Fibroblast of skin of left biceps (primary cell): ENCODE data around the gene TFEB.

Source experiments
- DNase-seq, 2 experiments: peaks; one replicate each; pipeline ENCODE4 v3.0.0-alpha.2; 2013; ENCODE audit warnings: low read depth in 2 of 2

TFEB gene

DNA sequence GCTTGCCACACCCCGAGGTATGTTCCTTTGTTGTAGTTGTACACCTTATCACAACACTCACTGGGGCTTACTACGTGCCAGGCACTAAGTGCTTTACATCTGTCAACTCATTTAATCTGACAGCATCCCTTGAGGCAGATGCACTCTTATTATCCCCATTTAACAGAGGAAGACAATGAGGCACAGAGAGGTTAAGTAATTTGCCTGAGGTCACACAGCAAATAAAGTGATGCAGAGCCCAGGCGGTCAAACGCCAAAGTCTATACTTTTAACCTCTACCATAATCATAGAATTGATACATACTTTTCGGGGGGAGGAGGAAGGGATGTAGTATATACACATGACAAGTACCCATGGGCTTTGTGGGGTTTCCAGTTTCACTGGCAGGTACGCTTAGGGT lies 59.4 kb downstream of the TFEB start:
- DNase-seq, result no peak

DNA sequence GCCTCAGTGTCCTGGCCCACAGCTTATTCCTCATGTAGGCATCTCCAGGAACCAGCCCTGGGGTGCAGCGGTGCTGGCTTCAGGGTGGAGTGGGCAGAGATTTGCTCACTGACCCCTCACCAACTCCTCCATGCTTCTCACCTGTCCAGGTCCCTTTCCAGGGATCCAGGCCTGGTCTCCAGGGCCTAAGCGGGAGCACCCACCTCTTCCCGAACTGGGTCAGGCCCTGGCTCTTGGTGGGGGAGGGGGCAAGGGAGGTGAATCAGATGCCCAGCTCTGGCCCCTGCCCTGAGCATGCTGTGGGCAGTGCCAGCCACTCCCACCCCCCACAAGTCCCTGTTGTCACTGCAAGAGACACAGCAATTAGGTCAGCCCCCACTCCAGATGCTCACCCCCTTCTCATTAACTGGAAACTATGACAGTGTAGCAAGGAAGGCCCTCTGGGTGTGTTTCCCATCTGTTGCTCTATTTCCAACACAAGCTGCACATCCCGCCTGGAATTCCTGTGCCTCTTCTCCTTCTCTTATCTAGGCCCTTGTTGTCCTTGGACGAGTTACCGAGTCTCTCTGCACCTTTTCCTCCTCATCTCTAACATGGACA lies 60.1 kb downstream of the TFEB start:
- no peak for DNase-seq

DNA sequence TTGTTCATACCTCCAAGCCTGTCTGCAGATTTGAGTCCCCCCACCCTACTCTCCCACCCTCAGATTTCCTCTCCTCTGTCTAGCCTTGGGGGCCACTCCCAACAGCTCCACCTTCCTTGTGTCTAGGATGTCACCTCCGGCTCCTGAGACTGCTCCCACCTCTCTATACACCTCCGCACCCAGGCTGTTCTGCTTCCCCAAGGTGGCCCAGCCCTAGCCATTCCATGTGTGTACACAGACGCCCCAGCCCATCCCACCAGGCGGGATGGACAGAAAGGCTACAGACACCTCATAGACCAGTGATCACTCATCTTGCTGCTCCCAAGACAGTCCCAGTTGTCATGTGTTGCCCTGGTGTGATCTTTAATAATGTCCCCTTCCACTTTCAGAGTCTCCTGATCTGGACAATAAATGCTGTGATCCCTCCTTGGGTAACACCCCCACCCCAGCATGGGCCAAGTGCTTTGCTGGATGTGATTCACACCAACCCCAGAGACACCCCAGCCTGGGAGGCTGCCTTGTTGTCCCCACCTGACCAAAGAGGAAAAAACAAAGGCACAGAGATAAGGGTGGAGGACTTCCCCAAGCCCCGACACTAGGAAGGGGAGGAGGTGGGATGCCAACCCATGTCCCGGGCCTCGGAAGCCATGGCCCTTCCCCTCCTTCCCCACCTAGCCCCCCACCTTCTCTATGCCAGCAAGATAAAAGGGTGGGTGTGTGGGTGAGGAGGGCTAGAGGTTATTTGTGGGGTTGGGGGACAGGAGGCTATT lies 61.0 kb downstream of the TFEB start:
- no peak for DNase-seq

DNA sequence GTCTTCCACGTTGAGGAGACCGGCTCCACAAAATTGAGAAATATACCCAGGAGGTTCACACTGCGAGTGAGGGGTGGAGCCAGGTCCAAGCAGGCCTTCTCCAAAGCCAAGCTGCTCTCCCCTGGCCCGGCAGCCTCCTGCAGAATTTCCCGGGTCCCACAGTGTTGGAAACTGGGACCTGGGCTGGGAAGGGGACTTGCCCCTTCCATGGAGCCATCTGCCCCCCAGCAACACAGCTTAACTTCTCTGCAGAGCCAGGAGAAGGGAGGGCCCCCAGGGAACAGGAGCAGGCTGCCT lies 61.8 kb downstream of the TFEB start:
- no peak for DNase-seq

DNA sequence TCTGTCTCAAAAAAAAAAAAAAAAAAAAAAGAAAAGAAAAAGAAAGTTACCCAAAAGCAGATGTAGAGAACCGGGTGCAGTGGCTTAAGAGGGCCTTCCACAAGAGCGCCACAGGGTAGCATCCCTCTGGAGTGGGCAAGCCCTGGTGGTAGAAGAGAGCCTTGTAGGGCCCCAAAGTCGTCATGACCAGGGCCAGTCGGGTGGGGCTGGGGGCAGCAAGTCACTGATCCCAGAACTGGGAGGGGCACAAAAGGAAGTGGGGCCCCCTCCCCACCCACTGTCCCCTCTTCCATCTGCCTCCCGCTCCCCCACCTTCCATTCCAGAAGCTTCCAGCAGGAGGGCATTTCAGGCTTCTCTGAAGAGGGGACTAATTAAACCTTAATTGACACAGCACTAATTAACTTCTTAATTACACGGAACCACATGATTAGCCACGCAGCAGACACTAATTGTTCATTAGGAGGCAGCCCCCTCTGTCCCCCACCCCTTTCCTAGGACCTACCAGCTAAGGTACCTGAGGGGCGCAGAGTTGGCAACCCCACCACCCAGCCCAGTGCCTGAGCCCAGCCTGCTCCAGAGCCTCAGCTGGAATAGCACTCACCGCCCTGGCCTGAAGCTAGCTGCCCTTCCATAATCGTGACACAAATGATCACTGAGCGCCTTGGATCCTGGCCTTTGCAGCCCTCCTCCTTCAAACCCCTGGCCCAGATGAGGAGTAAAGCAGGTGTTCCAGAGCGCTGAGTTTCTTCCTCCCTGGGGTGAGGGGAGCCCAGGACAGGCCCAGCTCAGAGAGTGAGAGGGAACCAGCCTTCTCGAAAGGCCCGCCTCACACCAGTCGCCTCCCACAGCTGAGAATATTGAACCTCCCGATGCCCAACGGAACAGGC lies 62.3 kb downstream of the TFEB start:
- no peak for DNase-seq

DNA sequence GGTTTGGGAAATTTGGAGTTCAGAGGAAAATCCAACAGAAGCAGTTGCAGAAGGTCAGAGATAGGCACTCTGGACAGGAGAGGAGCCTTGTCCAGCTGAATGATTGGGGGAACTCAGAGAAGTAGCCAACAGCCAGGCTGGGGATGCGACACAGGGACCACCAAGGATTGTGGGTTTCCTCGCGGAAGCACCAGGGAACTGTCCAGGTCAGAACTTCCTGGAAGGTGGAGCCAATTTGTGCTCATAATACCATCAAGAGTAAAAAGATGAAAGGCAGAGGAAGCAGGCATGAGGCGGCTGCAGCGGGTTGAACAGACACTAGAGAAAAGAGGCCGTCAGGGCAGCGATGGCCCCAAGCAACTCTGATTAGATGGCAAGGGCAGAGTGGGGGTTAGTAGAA lies 63.4 kb downstream of the TFEB start:
- DNase-seq, result no peak

DNA sequence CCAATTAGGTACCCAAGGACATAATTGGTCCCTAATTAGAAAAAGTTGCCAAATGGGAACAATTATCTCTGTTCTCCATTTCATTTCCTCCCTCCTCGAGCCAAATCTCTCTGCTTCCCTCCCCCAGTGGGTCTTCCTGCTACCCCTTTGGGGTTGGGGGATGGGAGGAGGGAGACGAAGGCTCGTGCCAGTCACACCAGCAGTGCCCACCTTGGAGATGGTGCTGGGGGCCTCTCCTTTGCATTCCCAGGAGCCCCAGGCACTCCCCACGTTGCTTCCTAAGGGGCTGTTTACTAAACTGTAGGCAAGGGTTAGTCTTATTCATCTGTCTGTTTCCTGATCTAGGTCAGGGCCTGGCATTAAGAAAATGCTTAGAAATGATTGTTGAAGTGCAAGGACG lies 64.0 kb downstream of the TFEB start:
- no peak for DNase-seq

DNA sequence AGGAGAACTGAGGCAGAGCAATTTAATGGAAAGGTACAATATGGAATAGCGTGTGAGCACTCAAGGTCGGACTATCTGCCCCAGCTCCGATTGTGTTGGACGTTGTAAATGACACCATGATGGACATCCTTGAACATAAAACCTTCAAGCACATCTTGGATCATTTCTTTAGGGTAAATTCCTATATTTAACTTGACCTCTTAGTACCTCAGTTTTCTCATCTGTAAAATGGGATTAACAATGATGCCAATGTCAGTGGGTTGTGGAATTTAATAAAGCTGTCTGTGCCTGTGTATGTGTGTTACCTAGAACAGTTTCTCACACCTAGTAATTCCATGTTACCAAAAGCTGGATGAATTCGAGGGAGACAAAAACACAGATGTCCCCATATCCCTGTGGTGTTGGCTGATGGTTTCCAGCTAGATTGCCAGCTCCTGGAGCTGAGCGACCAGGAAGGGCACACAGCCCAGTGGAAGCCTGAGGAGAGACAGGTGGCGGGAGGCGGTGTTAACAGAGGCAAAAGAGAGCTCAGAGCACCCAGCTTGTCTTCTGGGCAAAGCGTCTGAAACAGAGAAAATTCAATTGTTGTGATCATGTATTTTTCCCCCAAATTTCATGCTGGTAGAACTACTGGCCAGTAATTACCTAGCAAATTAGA lies 64.6 kb downstream of the TFEB start:
- no peak for DNase-seq

DNA sequence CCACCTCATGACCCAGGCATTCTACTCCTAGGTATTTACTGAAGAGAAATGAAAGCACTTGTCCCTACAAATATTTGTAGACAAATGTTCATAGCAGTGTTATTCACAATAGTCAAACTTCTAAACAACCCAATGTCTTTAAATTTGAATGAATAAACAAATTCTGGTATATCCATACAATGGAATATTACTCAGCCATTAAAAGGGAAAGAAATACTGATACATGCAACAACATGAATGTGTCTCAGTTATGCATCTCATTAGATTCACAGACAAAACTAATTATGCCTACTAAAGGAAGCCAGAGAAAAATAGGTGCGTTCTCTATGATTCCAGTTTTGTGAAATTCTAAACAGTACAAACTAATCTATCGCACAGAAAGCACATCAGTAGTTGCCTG lies 66.4 kb downstream of the TFEB start:
- DNase-seq, result no peak

DNA sequence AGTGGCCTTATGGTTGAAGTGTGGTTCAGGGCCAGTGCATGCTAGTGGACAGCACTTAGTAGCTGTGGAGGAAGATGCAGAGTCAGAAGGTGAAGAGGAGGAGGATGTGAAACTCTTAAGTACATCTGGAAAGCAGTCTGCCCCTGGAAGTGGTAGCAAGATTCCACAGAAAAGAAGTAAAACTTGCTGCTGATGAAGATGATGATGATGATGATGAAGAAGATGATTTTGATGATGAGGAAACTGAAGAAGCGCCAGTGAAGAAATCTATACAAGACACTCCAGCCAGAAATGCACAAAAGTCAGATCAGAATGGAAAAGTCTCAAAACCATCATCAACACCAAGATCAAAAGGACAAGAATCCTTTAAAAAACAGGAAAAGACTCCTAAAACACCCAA lies 68.2 kb downstream of the TFEB start:
- DNase-seq, result no peak

DNA sequence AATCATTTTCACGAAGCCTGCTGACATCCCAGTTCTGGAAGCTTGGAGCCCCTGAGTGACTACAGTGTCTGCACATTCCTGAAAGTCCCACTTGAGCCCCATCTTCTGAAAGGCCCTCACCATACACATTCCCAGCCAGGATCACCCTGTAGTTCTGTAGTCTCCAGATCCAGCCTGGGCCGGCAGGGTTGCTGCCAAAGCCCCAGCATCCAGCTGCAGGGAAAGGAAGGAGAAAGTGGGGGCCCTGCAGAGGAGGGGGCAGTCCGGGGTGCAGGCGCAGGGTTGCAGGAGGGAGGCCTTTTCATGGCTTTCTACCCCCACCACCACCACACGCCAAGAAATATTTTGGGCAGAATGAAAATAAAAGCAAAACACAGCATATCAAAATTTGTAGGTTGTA lies 71.1 kb downstream of the TFEB start:
- no peak for DNase-seq

DNA sequence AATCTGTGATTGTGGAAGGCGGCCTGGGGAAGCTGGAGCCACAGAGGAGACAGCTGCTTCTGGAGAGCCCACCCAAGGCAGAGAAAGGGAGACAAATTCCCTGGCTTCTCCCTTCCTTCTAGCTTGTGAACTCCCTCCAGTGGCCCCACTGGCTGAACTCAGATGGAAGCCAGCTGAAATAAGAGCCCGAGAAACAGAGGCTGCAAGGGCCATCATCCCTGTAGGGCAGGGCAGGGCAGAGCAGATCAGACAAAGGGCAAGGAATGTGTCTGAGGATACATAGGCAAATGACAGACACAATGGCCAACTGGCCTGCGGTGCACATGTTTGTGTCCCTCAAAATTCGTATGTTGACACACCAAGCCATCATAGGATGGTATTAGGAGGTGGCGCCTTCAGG lies 71.8 kb downstream of the TFEB start:
- DNase-seq, result no peak

DNA sequence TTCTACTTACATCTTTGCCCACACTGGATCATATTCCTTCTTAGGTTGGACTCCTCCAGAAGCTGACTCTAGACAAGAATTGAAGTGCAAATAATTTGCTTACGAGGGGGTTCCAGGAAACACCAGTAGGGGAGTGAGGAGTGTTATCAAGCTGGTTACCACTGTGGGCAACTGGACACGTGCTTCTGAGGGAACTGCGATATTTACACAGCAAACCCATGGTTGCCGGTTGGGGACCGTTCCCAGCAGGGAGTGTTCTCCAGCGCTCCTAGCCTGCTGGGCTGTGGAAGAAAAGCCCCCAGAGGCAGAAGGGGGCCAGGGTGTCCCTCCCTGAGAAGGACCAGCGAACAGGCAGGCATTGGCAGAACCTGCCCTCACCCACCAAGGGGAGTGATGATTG lies 75.5 kb downstream of the TFEB start:
- no peak for DNase-seq

DNA sequence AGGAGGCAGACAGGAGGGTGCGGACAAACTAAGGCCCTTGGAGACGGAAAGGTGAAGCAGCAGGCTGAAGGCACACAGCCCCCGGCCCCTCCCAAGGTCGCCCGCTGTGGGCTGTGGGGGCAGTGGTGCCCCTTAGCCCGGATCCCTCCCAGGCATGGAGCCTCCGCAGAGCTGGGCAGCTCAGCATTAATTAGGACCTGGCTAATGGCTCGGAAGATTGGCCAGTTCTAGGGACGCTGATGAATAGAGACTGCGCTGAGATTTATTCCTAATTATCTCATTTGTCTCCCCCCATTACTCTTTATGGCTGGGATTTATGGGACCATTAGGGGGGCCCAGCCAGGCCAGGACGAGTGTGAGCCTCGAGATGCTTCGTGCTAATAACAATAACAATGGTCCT lies 76.8 kb downstream of the TFEB start:
- no peak for DNase-seq

DNA sequence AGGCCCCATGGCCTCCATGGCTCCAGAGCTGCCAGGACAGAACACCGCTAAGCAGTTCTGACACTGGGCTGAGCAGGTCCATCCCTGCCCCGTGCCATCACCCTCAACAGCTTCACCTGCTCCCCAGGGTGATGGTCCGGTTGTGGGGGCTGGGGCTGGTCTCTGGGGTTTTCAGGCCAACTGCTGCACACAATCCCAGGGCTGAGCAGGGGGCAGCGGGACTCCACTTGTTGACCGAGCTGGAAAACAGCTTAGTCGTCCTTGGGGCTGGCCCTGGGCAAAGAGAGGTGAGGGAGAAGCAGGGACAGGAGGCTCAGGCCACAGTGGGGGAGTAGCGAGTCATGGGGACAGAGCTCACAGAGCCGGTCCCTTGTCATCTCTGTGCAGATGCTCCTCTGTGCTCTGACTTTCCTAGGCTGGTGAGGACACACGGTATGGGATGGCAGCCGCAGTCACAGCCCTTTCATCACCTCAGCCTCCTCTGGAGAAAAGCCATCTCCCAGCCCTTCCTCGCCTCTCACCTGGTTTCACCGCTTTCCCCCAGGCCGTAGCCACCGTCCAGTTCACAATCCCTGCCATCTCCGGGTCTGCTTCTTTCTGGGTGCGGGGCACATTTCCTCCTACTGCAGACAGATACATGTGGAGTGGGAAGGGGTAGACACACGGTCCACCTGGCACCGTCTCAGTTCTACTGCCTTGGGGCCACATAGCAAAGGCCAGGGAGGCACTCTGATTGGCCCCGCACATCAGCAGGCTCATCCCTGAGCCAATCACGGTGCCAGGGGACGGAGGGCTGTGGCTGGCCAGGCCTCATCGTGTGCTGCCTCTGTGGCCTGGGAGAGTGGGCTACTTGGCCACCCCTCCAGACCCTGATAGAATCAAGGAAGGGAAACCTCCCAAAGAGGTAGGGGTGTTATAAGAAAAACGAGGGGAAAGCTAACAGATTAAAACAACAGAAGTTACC lies 78.0 kb downstream of the TFEB start:
- no peak for DNase-seq

DNA sequence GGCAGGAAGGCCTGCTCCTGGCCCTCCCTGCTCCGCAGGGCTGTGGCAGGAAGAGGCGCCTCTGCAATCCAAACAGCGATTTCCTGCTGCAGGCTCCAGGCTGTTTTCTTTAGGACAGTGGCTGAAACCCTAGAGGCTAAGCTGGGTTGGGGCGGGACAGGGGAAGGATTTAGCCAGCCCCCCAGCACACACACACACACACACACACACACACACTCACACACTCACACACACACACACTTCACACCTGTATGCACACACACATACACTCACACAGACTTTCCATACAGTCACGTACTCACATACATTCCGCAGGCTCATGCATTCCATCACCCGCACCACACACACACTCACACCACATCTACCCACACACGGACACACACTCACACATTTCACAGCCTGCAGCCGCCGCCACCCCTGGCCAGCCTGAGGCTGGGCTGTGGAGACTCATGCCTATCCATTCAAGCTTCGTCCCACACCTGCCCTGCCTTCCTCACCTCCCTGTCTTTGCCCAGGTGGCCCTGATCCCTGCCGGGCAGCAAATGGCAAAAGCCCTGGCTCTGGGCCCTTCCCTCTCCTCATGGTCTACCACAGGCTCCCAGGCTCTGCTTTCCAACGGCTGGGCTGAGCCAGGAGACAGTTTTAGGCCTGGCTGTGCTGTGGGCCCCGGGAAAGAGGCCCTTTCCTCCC lies 79.3 kb downstream of the TFEB start:
- DNase-seq, result peak in 1 of 2 experiments; percentile 38

DNA sequence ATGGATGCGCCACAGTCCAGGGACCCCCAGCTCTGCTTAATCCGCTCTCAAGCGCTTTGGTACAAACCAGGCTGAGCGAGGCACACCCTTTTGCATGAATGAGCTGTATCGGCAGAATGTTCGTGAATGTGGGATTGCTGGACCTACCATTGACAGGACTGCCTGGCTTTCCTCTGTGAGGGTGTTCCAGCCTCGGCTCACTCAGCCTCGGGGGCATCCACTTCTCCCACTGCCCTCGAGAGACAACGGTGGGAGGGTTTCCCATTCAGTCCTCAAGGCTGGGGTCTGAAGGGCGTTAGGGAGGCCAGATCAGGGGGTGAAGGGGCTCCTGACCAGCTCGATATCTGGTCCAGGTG lies 79.8 kb downstream of the TFEB start:
- DNase-seq, result no peak

DNA sequence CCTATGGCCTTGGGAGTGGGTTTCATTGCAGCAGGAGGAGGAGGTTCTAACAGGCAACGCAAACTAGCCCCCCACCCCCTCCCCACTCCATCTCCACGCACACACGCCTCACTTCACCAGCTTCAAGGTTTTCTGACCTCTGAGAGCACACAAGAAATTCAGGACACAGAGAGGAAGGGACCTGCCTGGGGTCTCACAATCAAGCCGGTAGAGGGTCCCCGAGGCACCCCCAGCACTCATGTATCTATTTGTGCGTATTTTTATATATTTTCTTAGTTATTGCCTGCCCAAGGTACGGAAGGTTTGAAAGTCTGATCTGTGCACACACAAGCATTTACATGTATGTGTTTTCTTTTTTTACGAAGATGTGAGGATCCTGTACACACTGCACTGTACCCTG lies 80.2 kb downstream of the TFEB start:
- DNase-seq, result no peak

DNA sequence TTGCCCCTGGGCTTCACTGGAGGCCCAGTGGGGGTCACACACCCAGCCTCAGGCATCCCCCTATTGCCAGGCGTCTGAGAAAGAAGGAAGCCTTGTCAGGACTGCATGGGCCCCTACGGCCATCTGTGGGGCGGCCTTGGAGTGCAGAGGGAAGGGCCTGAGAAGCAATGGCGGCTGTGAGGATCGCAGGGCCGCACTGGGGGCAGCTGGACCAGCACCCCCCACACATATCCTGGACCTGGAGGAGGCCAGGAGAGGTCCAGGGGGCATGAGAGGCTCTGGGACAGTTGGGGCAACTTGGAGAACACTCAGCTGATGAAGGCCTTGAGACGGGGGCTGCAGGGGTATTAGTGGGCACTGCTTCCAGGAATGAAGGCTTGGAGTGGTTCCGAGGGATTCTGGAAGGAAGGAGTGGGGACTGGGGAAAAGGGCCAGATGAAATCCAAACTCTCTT lies 80.7 kb downstream of the TFEB start:
- no peak for DNase-seq

DNA sequence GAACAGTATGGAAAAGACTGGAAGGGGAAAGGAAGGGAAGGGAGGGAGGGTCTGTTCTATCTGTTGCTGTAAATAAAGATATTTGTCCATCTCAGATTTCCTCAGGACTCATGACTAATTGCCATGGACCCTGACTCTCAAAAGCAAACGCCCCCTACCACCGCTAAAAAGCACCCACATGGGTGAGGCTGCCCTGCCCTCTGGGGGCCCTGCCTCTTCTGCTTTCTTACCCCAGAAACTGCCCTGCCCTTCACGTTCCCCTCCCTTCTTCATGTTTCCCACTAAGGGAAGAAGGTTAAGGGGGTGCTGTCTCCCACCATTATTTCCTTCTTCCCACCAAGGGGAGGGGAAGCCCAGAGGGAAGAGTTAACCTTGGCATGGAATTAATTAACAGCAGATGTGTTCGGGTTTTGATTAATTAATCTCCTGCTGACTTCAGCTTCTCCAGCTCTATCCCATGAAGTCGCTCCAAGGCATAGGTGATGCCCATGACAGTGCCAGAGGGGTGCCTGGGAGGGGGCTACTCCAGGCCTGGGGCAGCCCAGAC lies 81.2 kb downstream of the TFEB start:
- DNase-seq, result no peak
